ENCODE results near the gene FABP1. TPM values are rescaled to one million over a fixed set of nuclear protein-coding genes. Genes with fewer than 3 reads are reported as not detected.

The FABP1 gene
- total RNA-seq, 4 donors from 2014 or later: 0.41 to 11.6 (median 5.2) TPM

DNA sequence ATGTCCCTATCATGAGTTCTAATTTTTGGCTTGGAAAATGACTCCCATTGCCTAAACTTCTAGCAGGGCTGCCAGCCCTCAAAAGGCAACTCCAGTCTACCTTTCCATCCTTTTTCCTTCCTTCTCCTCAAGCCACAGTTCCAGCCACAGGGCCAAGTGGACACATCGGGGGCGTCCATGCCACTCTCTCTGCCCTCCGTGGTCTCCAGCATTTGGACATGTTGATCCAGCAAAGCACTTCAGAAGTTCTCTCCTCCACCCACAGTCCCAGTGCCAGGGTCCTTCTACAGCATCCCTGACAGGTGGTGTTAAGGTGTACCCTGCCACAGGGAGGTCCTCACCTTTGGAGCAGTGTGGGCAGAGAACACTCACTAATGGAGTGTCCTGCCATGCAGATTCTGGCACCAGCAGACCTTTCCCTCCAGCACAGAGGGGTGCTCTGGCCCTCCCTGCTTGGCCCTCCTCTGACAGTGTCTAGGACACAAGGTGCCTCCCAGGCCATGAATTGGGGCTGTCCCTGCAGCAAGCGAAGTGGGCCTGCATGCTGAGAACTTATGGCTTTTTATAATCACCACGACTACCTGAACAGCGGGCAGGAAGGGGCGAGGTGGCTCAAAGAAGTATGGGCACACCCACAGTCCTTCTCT, 1.6 kb upstream of the FABP1 start:
- intact Hi-C loops (cut with DNase I; ENCODE audit: low total_unique reads) (no loop called here), in situ Hi-C loops (cut with MboI; ENCODE audit: low sequenced_read_pairs in 4 of 4) (no loop called here)
- Histone ChIP-seq H3K36me3 (no peaks in the 10 kb centered on the region), H3K27me3 (no peaks in the 10 kb centered on the region), H3K9me3 (no peaks in the 10 kb centered on the region), H3K4me1 (no peaks in the 10 kb centered on the region), H3K27ac (no peak overlapping the region), H3K4me3 (no peak overlapping the region)
- TF ChIP-seq POLR2A (IDR thresholded peaks at IDR 0.05): no peak
- TF ChIP-seq, protein P1, sequence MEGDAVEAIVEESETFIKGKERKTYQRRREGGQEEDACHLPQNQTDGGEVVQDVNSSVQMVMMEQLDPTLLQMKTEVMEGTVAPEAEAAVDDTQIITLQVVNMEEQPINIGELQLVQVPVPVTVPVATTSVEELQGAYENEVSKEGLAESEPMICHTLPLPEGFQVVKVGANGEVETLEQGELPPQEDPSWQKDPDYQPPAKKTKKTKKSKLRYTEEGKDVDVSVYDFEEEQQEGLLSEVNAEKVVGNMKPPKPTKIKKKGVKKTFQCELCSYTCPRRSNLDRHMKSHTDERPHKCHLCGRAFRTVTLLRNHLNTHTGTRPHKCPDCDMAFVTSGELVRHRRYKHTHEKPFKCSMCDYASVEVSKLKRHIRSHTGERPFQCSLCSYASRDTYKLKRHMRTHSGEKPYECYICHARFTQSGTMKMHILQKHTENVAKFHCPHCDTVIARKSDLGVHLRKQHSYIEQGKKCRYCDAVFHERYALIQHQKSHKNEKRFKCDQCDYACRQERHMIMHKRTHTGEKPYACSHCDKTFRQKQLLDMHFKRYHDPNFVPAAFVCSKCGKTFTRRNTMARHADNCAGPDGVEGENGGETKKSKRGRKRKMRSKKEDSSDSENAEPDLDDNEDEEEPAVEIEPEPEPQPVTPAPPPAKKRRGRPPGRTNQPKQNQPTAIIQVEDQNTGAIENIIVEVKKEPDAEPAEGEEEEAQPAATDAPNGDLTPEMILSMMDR (IDR thresholded peaks at IDR 0.05 in 4 of 5, conservative IDR thresholded peaks at IDR 0.05 in 1 of 5): no peak
- no peak for ATAC-seq
- DNase-seq: no peak

DNA sequence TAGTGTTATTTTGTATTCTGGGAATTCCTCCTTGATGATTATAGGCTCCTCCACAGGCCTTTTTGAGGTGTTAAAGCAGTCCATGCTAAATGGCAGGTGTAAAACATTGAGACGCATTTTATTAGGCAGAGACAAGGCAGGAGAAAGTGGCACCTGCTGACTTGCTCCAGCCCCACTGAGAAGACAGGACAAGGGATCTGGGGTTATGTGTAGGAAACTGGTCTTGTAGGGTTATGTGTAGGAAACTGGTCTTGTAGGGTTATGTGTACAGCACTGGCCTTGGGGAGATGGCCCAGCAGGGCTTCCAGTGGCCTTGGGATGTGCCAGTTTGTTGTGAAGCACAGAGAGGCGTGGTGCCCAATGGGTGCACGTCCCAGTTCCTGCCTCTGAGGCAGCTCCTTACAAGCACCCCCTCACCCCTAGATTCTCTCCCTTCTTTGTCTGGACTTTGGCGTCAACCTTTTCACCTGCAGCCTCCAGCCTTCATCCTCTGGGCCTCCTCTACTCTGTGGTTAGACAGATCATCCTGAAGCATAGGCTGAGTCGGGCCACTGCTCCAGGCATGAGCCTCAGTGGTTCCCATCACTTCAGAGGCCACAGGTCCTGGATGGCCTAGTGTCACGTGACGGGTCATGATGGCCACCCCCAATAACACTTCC, 921 bp upstream of the FABP1 start:
- TF ChIP-seq, protein P1 (IDR thresholded peaks at IDR 0.05 in 4 of 5, conservative IDR thresholded peaks at IDR 0.05 in 1 of 5): no peak
- no peak for TF ChIP-seq POLR2A (IDR thresholded peaks at IDR 0.05)
- H3K27me3 ChIP-seq: no peaks in the 10 kb centered on the region
- ATAC-seq (no peak), DNase-seq (no peak)
- H3K9me3 ChIP-seq: no peaks in the 10 kb centered on the region
- H3K36me3 ChIP-seq: no peaks in the 10 kb centered on the region
- H3K4me1 ChIP-seq: no peaks in the 10 kb centered on the region
- H3K27ac ChIP-seq: no peak overlapping the region
- in situ Hi-C loops (cut with MboI; ENCODE audit: low sequenced_read_pairs in 4 of 4): no loop called here
- H3K4me3 ChIP-seq: no peak overlapping the region
- intact Hi-C loops (cut with DNase I; ENCODE audit: low total_unique reads): no loop called here

DNA sequence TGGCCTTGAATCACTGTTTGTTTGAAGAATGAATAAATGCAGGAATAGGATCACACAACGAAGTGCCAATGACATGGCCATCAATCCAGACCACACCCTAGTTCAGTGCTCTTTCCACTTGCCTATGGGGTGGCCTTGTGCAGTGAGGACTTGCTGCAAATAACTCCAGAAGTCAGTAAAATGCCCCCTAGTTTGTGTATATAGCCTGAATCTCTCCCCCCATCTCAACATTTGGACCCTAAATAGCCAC, 299 bp downstream of the FABP1 start:
- in situ Hi-C loops (cut with MboI; ENCODE audit: low sequenced_read_pairs in 4 of 4): no loop called here
- DNase-seq: no peak
- no peak overlapping the region for H3K4me3 ChIP-seq
- intact Hi-C loops (cut with DNase I; ENCODE audit: low total_unique reads): no loop called here
- ATAC-seq: no peak
- no peak overlapping the region for H3K27ac ChIP-seq
- H3K27me3 ChIP-seq: no peaks in the 10 kb centered on the region
- no peaks in the 10 kb centered on the region for H3K36me3 ChIP-seq
- H3K4me1 ChIP-seq: no peaks in the 10 kb centered on the region
- H3K9me3 ChIP-seq: no peaks in the 10 kb centered on the region
- no peak for TF ChIP-seq POLR2A (IDR thresholded peaks at IDR 0.05)
- TF ChIP-seq, protein P1 (IDR thresholded peaks at IDR 0.05 in 4 of 5, conservative IDR thresholded peaks at IDR 0.05 in 1 of 5): no peak

DNA sequence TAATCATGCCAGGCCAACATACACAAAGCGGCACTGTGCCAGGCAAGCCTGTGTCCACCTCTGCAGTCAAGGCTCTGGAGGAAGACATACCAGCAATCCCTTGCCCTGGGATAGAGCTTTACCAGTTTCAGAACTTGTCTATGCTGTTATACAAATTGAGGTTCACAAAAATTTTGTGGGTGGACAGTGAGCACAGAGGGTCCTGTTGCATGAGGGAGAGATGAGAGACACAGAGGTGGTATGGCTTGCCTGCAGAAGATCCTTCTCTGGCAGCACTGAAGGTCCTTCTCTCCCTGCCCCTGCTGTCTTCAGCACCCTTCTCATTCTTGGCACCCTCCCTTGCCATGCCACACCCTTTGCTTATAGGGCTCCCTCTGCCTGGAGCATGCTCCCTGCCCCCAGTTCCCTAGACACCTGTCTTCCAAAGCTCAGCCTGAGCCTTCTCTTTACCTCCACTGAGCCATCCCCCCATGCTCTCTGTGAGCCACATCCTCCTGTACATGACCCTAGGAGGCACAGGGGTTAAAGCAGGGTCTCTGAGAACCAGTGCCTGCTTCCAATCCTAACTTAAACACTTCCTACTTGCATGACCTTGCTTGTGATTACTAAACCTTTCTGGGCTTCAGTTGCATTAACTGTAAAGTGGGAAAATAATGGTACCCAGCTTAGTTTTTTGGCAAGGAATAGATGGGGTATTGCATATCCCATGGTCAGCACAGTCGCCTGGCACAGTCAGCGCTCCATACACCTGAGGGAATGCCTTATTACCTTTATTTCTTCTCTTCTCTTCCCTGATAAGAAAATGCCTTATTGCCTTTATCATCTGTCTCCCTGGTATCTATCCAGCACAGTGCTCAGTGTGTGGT, 857 bp downstream of the FABP1 start:
- no peaks in the 10 kb centered on the region for H3K9me3 ChIP-seq
- H3K27me3 ChIP-seq: no peaks in the 10 kb centered on the region
- no peaks in the 10 kb centered on the region for H3K4me1 ChIP-seq
- no peak overlapping the region for H3K4me3 ChIP-seq
- DNase-seq: no peak
- H3K27ac ChIP-seq: no peak overlapping the region
- ATAC-seq: no peak
- H3K36me3 ChIP-seq: no peaks in the 10 kb centered on the region
- in situ Hi-C loops (cut with MboI; ENCODE audit: low sequenced_read_pairs in 4 of 4): no loop called here
- no peak for TF ChIP-seq POLR2A (IDR thresholded peaks at IDR 0.05)
- TF ChIP-seq, protein P1 (IDR thresholded peaks at IDR 0.05 in 4 of 5, conservative IDR thresholded peaks at IDR 0.05 in 1 of 5): no peak
- intact Hi-C loops (cut with DNase I; ENCODE audit: low total_unique reads): no loop called here
